Fibroblast of lung (primary cell): ENCODE measurements around the gene SMYD5. TPM values are rescaled to one million over a fixed set of nuclear protein-coding genes. Genes with fewer than 3 reads are reported as not detected.

Source experiments
- DNase-seq, 2 donors: peaks; one replicate each; pipeline versions ENCODE4 v3.0.0 to v3.0.0-alpha.2; 2010; ENCODE audit warnings: low read depth in 2 of 2
- H2AFZ ChIP-seq: 2 replicates; pipeline ENCODE4 v1.5.1; 2012; ENCODE audit warnings: low read length, control low read depth, inconsistent platforms
- H3K27ac ChIP-seq: 2 replicates; pipeline ENCODE4 v1.5.1; 2011; ENCODE audit warnings: low read length, control low read depth; ENCODE audit not compliant: insufficient read depth
- H3K27me3 ChIP-seq: 2 replicates; pipeline ENCODE4 v1.5.1; 2011; ENCODE audit warnings: mild to moderate bottlenecking, low read length; ENCODE audit not compliant: control insufficient read depth, insufficient read depth
- H3K36me3 ChIP-seq: 2 replicates; pipeline ENCODE4 v1.5.1; 2011; ENCODE audit warnings: low read length; ENCODE audit not compliant: control insufficient read depth, insufficient read depth
- H3K4me1 ChIP-seq: 2 replicates; pipeline ENCODE4 v1.5.1; 2011; ENCODE audit warnings: low read length; ENCODE audit not compliant: control insufficient read depth, insufficient read depth; ENCODE audit errors: extremely low read depth
- H3K4me2 ChIP-seq: 2 replicates; pipeline ENCODE4 v1.5.1; 2011; ENCODE audit warnings: low read length, control low read depth; ENCODE audit not compliant: insufficient read depth; ENCODE audit errors: extremely low read depth
- H3K4me3 ChIP-seq, 4 experiments: fragments of 200-600 bp in 1 of 4; sonication (generic) in 1 of 4; replicated peaks in 1 of 4; 2 replicates each; pipeline ENCODE4 v1.5.1; 2011 to 2016; ENCODE audit warnings: low read length in 4 of 4, low read depth in 3 of 4, mild to moderate bottlenecking in 3 of 4, control low read depth in 2 of 4, inconsistent platforms in 1 of 4, mixed read lengths in 1 of 4; ENCODE audit not compliant: insufficient read depth in 1 of 4; ENCODE audit errors: control extremely low read depth in 1 of 4
- H3K79me2 ChIP-seq: 2 replicates; pipeline ENCODE4 v1.5.1; 2012; ENCODE audit warnings: mild to moderate bottlenecking, low read length, inconsistent platforms; ENCODE audit not compliant: control insufficient read depth, insufficient read depth
- H3K9ac ChIP-seq: 2 replicates; pipeline ENCODE4 v1.5.1; 2011; ENCODE audit warnings: mild to moderate bottlenecking, low read length, control low read depth; ENCODE audit not compliant: insufficient read depth
- H3K9me3 ChIP-seq: 2 replicates; pipeline ENCODE4 v1.5.1; 2012; ENCODE audit warnings: low read depth, low read length; ENCODE audit not compliant: control insufficient read depth, insufficient read depth
- H4K20me1 ChIP-seq: 2 replicates; pipeline ENCODE4 v1.5.1; 2011; ENCODE audit warnings: low read length; ENCODE audit not compliant: control insufficient read depth, insufficient read depth; ENCODE audit errors: extremely low read depth
- EZH2 ChIP-seq: IDR thresholded peaks from 2 replicates; pipeline ENCODE4 v1.5.1; 2012; ENCODE audit warnings: low read length, control low read depth, mild to moderate bottlenecking; ENCODE audit errors: missing control alignments
- polyA plus RNA-seq, 2 donors: library from polyadenylated mRNA; depleted of rRNA in 1 of 2; stranded (reverse) in 1 of 2; unstranded in 1 of 2; fragments of >200 nt; gene quantifications; 2 replicates each; pipeline ENCODE4 v1.2.1, GENCODE V29; 2011 to 2012; ENCODE audit warnings: missing spikeins in 1 of 2
- total RNA-seq: library from RNA; depleted of rRNA; stranded (reverse); fragments of >200 nt; gene quantifications from 2 replicates; pipeline ENCODE4 v1.2.1, GENCODE V29; 2014
- TF ChIP-seq, protein P1 (sequence below), 2 donors: IDR thresholded peaks in 1 of 2; conservative IDR thresholded peaks in 1 of 2; 1 replicate in 1 of 2; 2 replicates in 1 of 2; pipeline ENCODE4 v1.5.1; 2011 to 2012; ENCODE audit warnings: low read length in 2 of 2, control low read depth in 1 of 2, inconsistent platforms in 1 of 2, low read depth in 1 of 2, mild to moderate bottlenecking in 1 of 2

Gene SMYD5
- total and polyA plus RNA-seq, 2 donors (not counting 1 experiment from before 2014, with no cell fraction given): 16.9 to 19.0 TPM

DNA sequence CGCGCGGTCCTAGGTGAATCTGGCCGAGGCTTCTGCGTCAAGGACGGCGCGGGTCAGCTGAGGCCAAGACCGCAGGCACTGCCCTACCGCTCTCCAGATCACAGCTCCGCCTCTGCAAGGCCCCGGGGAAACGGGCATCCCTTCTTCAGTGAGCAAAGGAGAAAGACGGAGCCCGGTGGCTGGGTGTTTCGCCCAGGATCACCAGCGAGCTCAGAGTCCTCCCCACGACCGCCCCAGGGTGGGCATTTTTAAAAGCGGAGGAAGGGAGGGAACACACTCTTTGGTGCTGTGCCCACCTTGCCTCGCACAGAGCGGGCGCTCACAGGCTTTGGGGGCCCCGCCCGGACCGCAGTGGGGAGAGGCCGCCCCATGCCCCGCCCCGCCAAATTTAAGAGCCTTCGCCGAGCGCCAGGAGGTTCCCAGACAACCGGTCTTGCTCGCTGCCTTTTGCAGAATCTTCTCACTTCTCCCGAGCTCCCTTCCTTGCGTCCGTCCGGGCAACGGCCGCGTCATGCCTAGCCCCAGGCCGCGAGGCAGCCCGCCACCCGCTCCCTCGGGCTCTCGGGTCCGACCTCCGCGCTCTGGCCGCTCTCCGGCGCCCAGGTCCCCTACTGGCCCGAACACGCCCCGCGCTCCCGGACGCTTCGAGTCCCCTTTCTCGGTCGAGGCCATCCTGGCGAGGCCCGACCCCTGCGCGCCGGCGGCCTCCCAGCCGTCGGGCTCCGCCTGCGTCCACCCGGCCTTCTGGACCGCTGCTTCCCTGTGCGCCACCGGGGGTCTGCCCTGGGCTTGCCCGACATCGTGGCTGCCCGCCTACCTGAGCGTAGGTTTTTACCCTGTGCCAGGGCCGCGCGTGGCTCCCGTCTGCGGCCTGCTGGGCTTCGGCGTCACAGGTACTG is 11.6 kb upstream of the SMYD5 start, which contains the start of gene NOTO:
Gene NOTO (plus strand): TSS at position 419 of the 899 bp plus-strand sequence. CDS start 93 bp downstream, at position 512.
- DNase-seq: peak in 1 of 2 donors; percentile 34
- no peak within 1 kb of the TSS for H2AFZ ChIP-seq

DNA sequence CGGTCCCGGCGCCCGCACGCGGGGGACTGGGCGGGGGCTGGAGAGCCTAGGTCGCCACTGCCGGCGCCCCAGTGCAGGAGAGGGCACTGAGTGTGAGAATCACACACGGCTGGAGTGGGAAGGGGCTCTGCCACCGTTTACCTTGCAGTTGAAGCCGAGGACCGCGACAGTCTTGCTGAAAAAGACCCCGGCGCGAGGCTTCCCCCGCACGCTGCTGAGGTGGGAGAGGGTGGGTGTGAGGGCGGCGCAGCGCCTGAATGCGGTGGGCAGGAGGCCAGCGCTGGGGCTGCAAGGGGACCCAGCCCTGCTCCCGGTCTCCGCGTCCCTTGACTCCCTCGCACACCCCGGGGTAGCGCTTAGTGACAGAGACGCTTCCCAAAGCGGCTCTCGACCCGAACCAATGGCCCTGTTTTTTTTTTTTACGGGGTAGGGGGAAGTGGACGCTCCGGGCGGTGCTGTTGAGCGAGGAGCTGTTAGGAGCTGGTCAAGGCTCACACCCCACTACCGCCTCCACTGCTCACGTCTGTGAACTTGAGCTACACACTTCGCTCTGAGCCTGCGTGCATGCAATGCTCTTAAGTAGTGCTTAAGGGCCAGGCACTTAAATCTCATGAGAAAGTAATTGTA is 10.9 kb upstream of the SMYD5 start:
- H3K4me3 ChIP-seq: no peak overlapping the region
- DNase-seq: peak; percentile 5 to 13
- no peaks in the 10 kb centered on the region for H3K9me3 ChIP-seq
- peaks cover 38% of the 10 kb centered on the region for H3K27me3 ChIP-seq
- no peaks in the 10 kb centered on the region for H3K79me2 ChIP-seq
- no peaks in the 10 kb centered on the region for H4K20me1 ChIP-seq
- H3K27ac ChIP-seq: no peak overlapping the region
- H3K4me2 ChIP-seq: no peak overlapping the region
- TF ChIP-seq, protein P1, sequence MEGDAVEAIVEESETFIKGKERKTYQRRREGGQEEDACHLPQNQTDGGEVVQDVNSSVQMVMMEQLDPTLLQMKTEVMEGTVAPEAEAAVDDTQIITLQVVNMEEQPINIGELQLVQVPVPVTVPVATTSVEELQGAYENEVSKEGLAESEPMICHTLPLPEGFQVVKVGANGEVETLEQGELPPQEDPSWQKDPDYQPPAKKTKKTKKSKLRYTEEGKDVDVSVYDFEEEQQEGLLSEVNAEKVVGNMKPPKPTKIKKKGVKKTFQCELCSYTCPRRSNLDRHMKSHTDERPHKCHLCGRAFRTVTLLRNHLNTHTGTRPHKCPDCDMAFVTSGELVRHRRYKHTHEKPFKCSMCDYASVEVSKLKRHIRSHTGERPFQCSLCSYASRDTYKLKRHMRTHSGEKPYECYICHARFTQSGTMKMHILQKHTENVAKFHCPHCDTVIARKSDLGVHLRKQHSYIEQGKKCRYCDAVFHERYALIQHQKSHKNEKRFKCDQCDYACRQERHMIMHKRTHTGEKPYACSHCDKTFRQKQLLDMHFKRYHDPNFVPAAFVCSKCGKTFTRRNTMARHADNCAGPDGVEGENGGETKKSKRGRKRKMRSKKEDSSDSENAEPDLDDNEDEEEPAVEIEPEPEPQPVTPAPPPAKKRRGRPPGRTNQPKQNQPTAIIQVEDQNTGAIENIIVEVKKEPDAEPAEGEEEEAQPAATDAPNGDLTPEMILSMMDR (conservative IDR thresholded peaks at IDR 0.05 in 1 of 2, IDR thresholded peaks at IDR 0.05 in 1 of 2; ENCODE audit: low read depth in 1 of 2, low read length in 2 of 2): no peak
- TF ChIP-seq EZH2: peak; percentile 85
- no peaks in the 10 kb centered on the region for H3K36me3 ChIP-seq
- H2AFZ ChIP-seq: no peak overlapping the region
- H3K9ac ChIP-seq: no peak overlapping the region
- no peaks in the 10 kb centered on the region for H3K4me1 ChIP-seq

More for the DNA sequence above, 11.6 kb upstream of the SMYD5 start, which contains the start of gene NOTO:
- Histone ChIP-seq H3K9me3 (no peaks in the 10 kb centered on the region), H3K9ac (no peak within 1 kb of the TSS), H3K27ac (no peak within 1 kb of the TSS), H3K4me2 (peak within 1 kb of the TSS; percentile 59), H3K4me1 (no peaks in the 10 kb centered on the region), H3K4me3 (peak within 1 kb of the TSS in 2 of 4 experiments; percentile 2 to 27), H3K36me3 (no peaks in the 10 kb centered on the region), H4K20me1 (no peaks in the 10 kb centered on the region), H3K27me3 (peaks cover 40% of the 10 kb centered on the region), H3K79me2 (no peaks in the 10 kb centered on the region)
- TF ChIP-seq, protein P1 (conservative IDR thresholded peaks at IDR 0.05 in 1 of 2, IDR thresholded peaks at IDR 0.05 in 1 of 2; ENCODE audit: low read depth in 1 of 2, low read length in 2 of 2): no peak
- TF ChIP-seq EZH2: no peak

DNA sequence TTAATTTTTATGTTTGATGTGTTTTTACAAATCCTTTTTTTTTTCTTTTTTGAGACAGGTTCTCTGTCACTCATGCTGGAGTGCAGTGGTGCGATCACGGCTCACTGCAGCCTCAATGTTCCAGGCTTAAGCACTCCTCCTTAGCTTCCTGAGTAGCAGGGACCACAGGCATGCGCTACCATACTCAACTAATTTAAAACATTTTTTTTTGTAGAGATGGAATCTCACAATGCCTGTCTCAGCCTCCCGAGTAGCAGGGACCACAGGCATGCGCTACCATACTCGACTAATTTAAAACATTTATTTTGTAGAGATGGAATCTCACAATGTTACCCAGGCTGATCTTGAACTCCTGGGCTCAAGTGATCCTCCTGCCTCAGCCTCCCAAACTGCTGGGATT is 8.4 kb upstream of the SMYD5 start:
- no peaks in the 10 kb centered on the region for H3K9me3 ChIP-seq
- H3K4me1 ChIP-seq: no peaks in the 10 kb centered on the region
- H3K4me3 ChIP-seq: no peak overlapping the region
- H3K4me2 ChIP-seq: no peak overlapping the region
- H3K27me3 ChIP-seq: peaks cover 28% of the 10 kb centered on the region
- H3K9ac ChIP-seq: no peak overlapping the region
- H4K20me1 ChIP-seq: no peaks in the 10 kb centered on the region
- DNase-seq: peak in 1 of 2 donors; percentile 32
- TF ChIP-seq, protein P1 (conservative IDR thresholded peaks at IDR 0.05 in 1 of 2, IDR thresholded peaks at IDR 0.05 in 1 of 2; ENCODE audit: low read depth in 1 of 2, low read length in 2 of 2): no peak
- TF ChIP-seq EZH2: no peak
- H3K36me3 ChIP-seq: no peaks in the 10 kb centered on the region
- H3K79me2 ChIP-seq: no peaks in the 10 kb centered on the region
- no peak overlapping the region for H3K27ac ChIP-seq
- H2AFZ ChIP-seq: no peak overlapping the region
